GM12872 (cell line): Measurements from ENCODE around the gene RFX1.

Source experiments
- CTCF ChIP-seq: IDR thresholded peaks from 3 replicates; pipeline ENCODE4 v1.5.1; 2011; ENCODE audit warnings: low read depth, mild to moderate bottlenecking, low read length, moderate library complexity; ENCODE audit not compliant: insufficient read depth

RFX1 gene

GRCh38 chr19:13965926-13966683 is 40.0 kb downstream of the RFX1 start:
- no peak for TF ChIP-seq CTCF

DNA sequence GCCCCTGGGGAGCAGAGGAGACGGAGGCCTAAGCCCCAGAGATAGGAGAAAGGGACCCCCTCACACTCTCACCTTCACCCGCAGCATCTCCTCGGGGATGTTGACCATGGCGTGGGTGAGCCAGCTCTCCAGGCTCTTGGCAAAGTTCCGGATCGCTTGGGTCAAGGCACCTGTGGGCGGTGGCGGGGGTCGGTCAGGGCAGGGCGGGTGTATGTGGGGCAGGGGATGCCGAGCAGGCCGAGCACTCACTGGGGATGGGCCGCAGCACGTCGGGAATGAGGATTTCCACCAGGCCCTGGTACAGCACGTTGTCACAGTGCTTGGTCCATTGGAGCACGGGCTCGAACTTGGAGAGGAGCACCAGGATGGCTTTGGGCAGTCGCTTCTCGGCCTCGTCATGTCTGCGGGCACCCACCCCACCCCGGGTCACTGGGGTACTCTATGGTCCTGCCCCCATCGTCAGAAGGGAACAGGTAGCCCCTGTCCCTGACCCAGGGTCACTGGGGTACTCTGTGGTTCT is 40.7 kb downstream of the RFX1 start:
- TF ChIP-seq CTCF: no peak

DNA sequence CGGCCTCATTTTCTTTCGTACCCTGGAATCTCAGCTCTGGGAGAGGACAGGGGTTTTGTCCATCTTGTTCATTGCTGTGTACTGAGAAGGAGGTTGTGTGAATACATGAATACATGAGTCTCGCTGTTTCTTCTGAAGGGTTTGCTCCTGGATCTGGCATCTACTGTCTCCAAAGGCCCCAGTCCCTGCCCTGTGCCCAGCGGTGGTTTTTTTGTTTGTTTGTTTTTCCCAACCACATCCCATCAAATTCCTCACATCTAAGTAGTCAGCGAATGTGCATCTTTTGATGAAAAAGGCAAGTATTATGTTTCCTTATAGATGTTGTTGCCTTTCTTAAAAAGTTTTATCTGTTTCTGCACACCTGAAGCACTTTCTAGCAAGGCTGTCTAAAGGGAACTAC is 41.3 kb downstream of the RFX1 start:
- no peak for TF ChIP-seq CTCF

GRCh38 chr19:13963603-13964105 is 42.5 kb downstream of the RFX1 start:
- TF ChIP-seq CTCF: no peak

- no peak for TF ChIP-seq CTCF
These were observed 43.2 kb downstream of the RFX1 start for GRCh38 chr19:13962699-13963602.

GRCh38 chr19:13961826-13962698 is 44.1 kb downstream of the RFX1 start:
- TF ChIP-seq CTCF: no peak
